H1 (cell line): ENCODE results near the gene TTC38. TPM values are rescaled to one million over a fixed set of nuclear protein-coding genes. Genes with fewer than 3 reads are reported as not detected.

Experiments
- CTCF ChIA-PET: fragments of 300-600 bp; sonication (Branson Sonifier 250); formaldehyde crosslinking; loops from one replicate; lab custom pipeline; 2021; ENCODE audit not compliant: partially characterized antibody; lab: Charles Lee
- POLR2A ChIA-PET: fragments of 300-600 bp; sonication (Branson Sonifier 250); formaldehyde crosslinking; loops from one replicate; lab custom pipeline; 2021; ENCODE audit warnings: inconsistent platforms; ENCODE audit not compliant: partially characterized antibody; lab: Charles Lee
- DNase-seq, 2 experiments: peaks; one replicate each; pipeline versions ENCODE4 v3.0.0 to v3.0.0-alpha.2; 2010 to 2022; ENCODE audit warnings: low spot score in 2 of 2, low read depth in 1 of 2, mixed read lengths in 1 of 2
- FAIRE-seq: peaks from 2 replicates; lab custom pipeline; 2011; peaks lifted over from hg19 to GRCh38; lab: Jason Lieb, UNC
- H2AFZ ChIP-seq: 2 replicates; pipeline ENCODE4 v1.8.1; 2012; ENCODE audit warnings: low read length, inconsistent platforms
- H2AK5ac ChIP-seq: 2 replicates; pipeline ENCODE4 v1.6.1; 2013; ENCODE audit warnings: low read depth, low read length
- H2BK120ac ChIP-seq: replicated peaks from 2 replicates; pipeline ENCODE3; 2013; ENCODE audit warnings: low read depth, low read length, inconsistent platforms
- H2BK12ac ChIP-seq: 2 replicates; pipeline ENCODE4 v1.6.1; 2013; ENCODE audit warnings: low read depth, low read length
- H2BK15ac ChIP-seq: 2 replicates; pipeline ENCODE4 v1.6.1; 2013; ENCODE audit warnings: low read length
- H2BK20ac ChIP-seq: 2 replicates; pipeline ENCODE4 v1.6.1; 2013; ENCODE audit warnings: low read length
- H2BK5ac ChIP-seq: 2 replicates; pipeline ENCODE4 v1.6.1; 2013; ENCODE audit warnings: low read depth, low read length
- H3K14ac ChIP-seq: 2 replicates; pipeline ENCODE4 v1.6.1; 2013; ENCODE audit warnings: inconsistent platforms; ENCODE audit not compliant: insufficient read length
- H3K18ac ChIP-seq: 2 replicates; pipeline ENCODE4 v1.6.1; 2013; ENCODE audit warnings: low read length; ENCODE audit errors: extremely low read depth
- H3K23ac ChIP-seq: 2 replicates; pipeline ENCODE4 v1.6.1; 2013; ENCODE audit warnings: inconsistent platforms; ENCODE audit not compliant: insufficient read length
- H3K23me2 ChIP-seq: 2 replicates; pipeline ENCODE4 v1.6.1; 2013; ENCODE audit warnings: low read depth, low read length
- H3K27ac ChIP-seq: 2 replicates; pipeline ENCODE4 v1.6.1; 2011; ENCODE audit warnings: low read depth, low read length, inconsistent platforms
- H3K27me3 ChIP-seq, 4 experiments: replicated peaks in 1 of 4; 1 replicate in 1 of 4; 2 replicates in 3 of 4; pipeline versions ENCODE4 v1.6.1 to v1.8.1; 2011 to 2013; ENCODE audit warnings: low read length in 3 of 4, mild to moderate bottlenecking in 3 of 4, inconsistent platforms in 2 of 4, mixed read lengths in 2 of 4, moderate library complexity in 1 of 4; ENCODE audit not compliant: control insufficient read depth in 3 of 4, insufficient read depth in 3 of 4; ENCODE audit errors: extremely low read depth in 1 of 4
- H3K36me3 ChIP-seq, 4 experiments: 2 replicates each; pipeline versions ENCODE4 v1.6.1 to v1.8.1; 2011 to 2013; ENCODE audit warnings: mild to moderate bottlenecking in 4 of 4, low read length in 3 of 4, moderate library complexity in 2 of 4, control low read depth in 1 of 4, inconsistent platforms in 1 of 4; ENCODE audit not compliant: insufficient read depth in 4 of 4, control insufficient read depth in 2 of 4
- H3K4ac ChIP-seq: replicated peaks from 2 replicates; pipeline ENCODE3; 2013; ENCODE audit warnings: low read length, low read depth, mixed read lengths, inconsistent platforms; ENCODE audit not compliant: insufficient read length
- H3K4me1 ChIP-seq, 4 experiments: replicated peaks in 1 of 4; 1 replicate in 1 of 4; 2 replicates in 3 of 4; pipeline versions ENCODE4 v1.6.1 to v1.8.1; 2011 to 2013; ENCODE audit warnings: low read length in 3 of 4, inconsistent platforms in 2 of 4, mixed read lengths in 1 of 4; ENCODE audit not compliant: insufficient read depth in 4 of 4, control insufficient read depth in 3 of 4
- H3K4me2 ChIP-seq, 2 experiments: 2 replicates each; pipeline versions ENCODE4 v1.6.1 to v1.8.1; 2011 to 2013; ENCODE audit warnings: low read depth in 2 of 2, low read length in 2 of 2, control low read depth in 1 of 2, inconsistent platforms in 1 of 2, mild to moderate bottlenecking in 1 of 2; ENCODE audit not compliant: insufficient read depth in 1 of 2
- H3K4me3 ChIP-seq, 4 experiments: fragments of 200-600, 300-600 bp in 1 of 4; sonication (generic), shearing (Covaris generic), sonication (Bioruptor Twin) in 1 of 4; 2 replicates each; pipeline versions ENCODE4 v1.5.1 to v1.8.1; 2011 to 2016; ENCODE audit warnings: low read length in 4 of 4, low read depth in 3 of 4, control low read depth in 2 of 4, inconsistent platforms in 2 of 4, mild to moderate bottlenecking in 2 of 4, mixed read lengths in 1 of 4, moderate library complexity in 1 of 4; ENCODE audit not compliant: insufficient read depth in 2 of 4; ENCODE audit errors: extremely low read depth in 1 of 4
- H3K56ac ChIP-seq: replicated peaks from 2 replicates; pipeline ENCODE3; 2013; ENCODE audit warnings: low read depth, mild to moderate bottlenecking, mixed read lengths, low read length, inconsistent platforms; ENCODE audit not compliant: insufficient read length
- H3K79me1 ChIP-seq: 2 replicates; pipeline ENCODE4 v1.6.1; 2013; ENCODE audit warnings: low read depth, low read length, control low read depth
- H3K79me2 ChIP-seq, 2 experiments: 2 replicates each; pipeline versions ENCODE4 v1.6.1 to v1.8.1; 2012 to 2013; ENCODE audit warnings: low read length in 2 of 2, mild to moderate bottlenecking in 2 of 2, inconsistent platforms in 1 of 2; ENCODE audit not compliant: insufficient read depth in 2 of 2, control insufficient read depth in 1 of 2
- H3K9ac ChIP-seq, 4 experiments: replicated peaks in 1 of 4; 1 replicate in 1 of 4; 2 replicates in 3 of 4; pipeline versions ENCODE4 v1.6.1 to v1.8.1; 2011 to 2013; ENCODE audit warnings: low read depth in 3 of 4, low read length in 3 of 4, control low read depth in 2 of 4, mild to moderate bottlenecking in 2 of 4, moderate library complexity in 2 of 4, inconsistent platforms in 1 of 4; ENCODE audit errors: extremely low read depth in 1 of 4
- H3K9me3 ChIP-seq, 2 experiments: 2 replicates each; pipeline versions ENCODE4 v1.6.1 to v1.8.1; 2012 to 2013; ENCODE audit warnings: mild to moderate bottlenecking in 2 of 2, moderate library complexity in 2 of 2, control low read depth in 1 of 2, inconsistent platforms in 1 of 2, low read depth in 1 of 2, low read length in 1 of 2, mixed read lengths in 1 of 2; ENCODE audit not compliant: insufficient read depth in 2 of 2
- H4K20me1 ChIP-seq, 2 experiments: replicated peaks in 1 of 2; 2 replicates each; pipeline versions ENCODE3 to v1.8.1; 2011 to 2013; ENCODE audit warnings: inconsistent platforms in 2 of 2, low read length in 2 of 2, mild to moderate bottlenecking in 1 of 2; ENCODE audit not compliant: insufficient read depth in 2 of 2, control insufficient read depth in 1 of 2
- H4K5ac ChIP-seq: 2 replicates; pipeline ENCODE4 v1.6.1; 2013; ENCODE audit warnings: low read length, low read depth, mixed read lengths, inconsistent platforms; ENCODE audit not compliant: insufficient read length
- H4K8ac ChIP-seq: 2 replicates; pipeline ENCODE4 v1.8.0; 2013; ENCODE audit warnings: mild to moderate bottlenecking, moderate library complexity, low read length, inconsistent platforms; ENCODE audit not compliant: insufficient read depth; ENCODE audit errors: extremely low read depth
- H4K91ac ChIP-seq: replicated peaks from 2 replicates; pipeline ENCODE3; 2013; ENCODE audit warnings: low read length, mixed read lengths, inconsistent platforms; ENCODE audit not compliant: insufficient read length
- CTCF ChIP-seq, 3 experiments: IDR thresholded peaks; 1 replicate in 2 of 3; 2 replicates in 1 of 3; pipeline versions ENCODE4 v1.5.1 to v1.6.1; 2011; ENCODE audit warnings: low read length in 3 of 3, mild to moderate bottlenecking in 3 of 3, inconsistent platforms in 2 of 3, low read depth in 1 of 3, moderate library complexity in 1 of 3; ENCODE audit not compliant: insufficient read depth in 1 of 3; ENCODE audit errors: control extremely low read depth in 1 of 3
- FOSL1 ChIP-seq: IDR thresholded peaks from 2 replicates; pipeline ENCODE4 v1.6.1; 2011; ENCODE audit warnings: mild to moderate bottlenecking, low read depth, low read length, moderate library complexity; ENCODE audit not compliant: insufficient read depth
- MAFK ChIP-seq: IDR thresholded peaks from 2 replicates; pipeline ENCODE4 v1.6.1; 2012; ENCODE audit warnings: low read depth, mild to moderate bottlenecking, improper control_type of control experiment, low read length
- RFX5 ChIP-seq: IDR thresholded peaks from 2 replicates; pipeline ENCODE4 v1.6.1; 2011; ENCODE audit warnings: low read depth, low read length, improper control_type of control experiment, borderline replicate concordance
- SIX5 ChIP-seq: IDR thresholded peaks from 2 replicates; pipeline ENCODE4 v1.6.1; 2011; ENCODE audit warnings: mild to moderate bottlenecking, low read depth, low read length
- WGBS, 2 experiments: shearing (Covaris generic) in 1 of 2; methylation state at CpG; one replicate each; pipeline versions ENCODE4 v1.1.6 to v1.1.7; 2013 to 2015; ENCODE audit warnings: low lambda C conversion rate in 2 of 2, mixed read lengths in 2 of 2, inconsistent platforms in 1 of 2, low coverage in 1 of 2, missing lambda C conversion rate in 1 of 2; ENCODE audit not compliant: insufficient replicate concordance in 2 of 2, insufficient coverage in 1 of 2, insufficient read length in 1 of 2; ENCODE audit errors: extremely low coverage in 1 of 2, missing lambda C conversion rate in 1 of 2; 5-methylcytosine and 5-hydroxymethylcytosine counted together
- polyA plus RNA-seq, 7 experiments: library from polyadenylated mRNA; depleted of rRNA in 3 of 7; stranded (reverse) in 5 of 7; unstranded in 2 of 7; fragments of >200 nt in 5 of 7; fragments of 200-250 nt in 2 of 7; gene quantifications; 1 replicate in 5 of 7; 2 replicates in 1 of 7; 4 replicates in 1 of 7; pipeline versions ENCODE4 v1.2.1 to v1.2.3, GENCODE V29; 2011 to 2013; ENCODE audit warnings: missing spikeins in 2 of 7, mixed read lengths in 2 of 7
- total RNA-seq: library from RNA; stranded (reverse); fragmentation: NEBNext Ultra II Directional; extraction: Animal tissue kit (Norgen Biotek cat#: 25700); gene quantifications from 2 replicates; pipeline ENCODE4 v1.2.1, GENCODE V29; 2021

The TTC38 gene
- total and polyA plus RNA-seq, 2 of the 8 experiments (the other 6 are each of a cell fraction or from before 2014, with no cell fraction given): 25.3 to 34.8 TPM

- Histone ChIP-seq H4K91ac (no peak overlapping the region), H3K79me1 (no peaks in the 10 kb centered on the region; the same call in 1 of the 2 replicates), H4K20me1 (no peaks in the 10 kb centered on the region), H3K23ac (no peak overlapping the region), H2AFZ (no peak overlapping the region), H3K4me2 (no peak overlapping the region), H3K79me2 (no peaks in the 10 kb centered on the region), H2AK5ac (no peak overlapping the region), H3K27me3 (no peaks in the 10 kb centered on the region; a peak in 1 of 7 replicates), H3K18ac (no peak overlapping the region), H3K4me3 (no peak overlapping the region), H2BK12ac (no peak overlapping the region), H4K5ac (no peak overlapping the region), H3K27ac (no peak overlapping the region), H2BK20ac (no peak overlapping the region), H2BK120ac (no peak overlapping the region), H3K9me3 (no peaks in the 10 kb centered on the region), H4K8ac (no peak overlapping the region), H3K4ac (no peak overlapping the region), H3K36me3 (peaks cover 0 to 3% (median 0%) of the 10 kb centered on the region in 4 experiments; a peak in 1 of 8 replicates), H2BK5ac (no peak overlapping the region), H3K14ac (no peak overlapping the region), H3K56ac (no peak overlapping the region), H2BK15ac (no peak overlapping the region), H3K4me1 (no peaks in the 10 kb centered on the region; a peak in 1 of 7 replicates), H3K23me2 (peaks cover 3% of the 10 kb centered on the region; the same call in 1 of the 2 replicates), H3K9ac (no peak overlapping the region)
- ChIA-PET CTCF (interaction anchor here (0.8 to 2.1 kb wide), 8 partner anchors 8 to 318 kb away, joined by 3 to 8 read pairs (median 3); partner anchors contain the start of gene PKDREJ), POLR2A (interaction anchor here (1.2 kb wide), 1 partner anchor 109 kb away, joined by 3 read pairs; no protein-coding TSS in a partner anchor)
- DNase-seq (no peak), FAIRE-seq (no peak)
- WGBS, 2 experiments: 89% methylated on average over 16 of the region's 16 CpGs; no CpG with 5 or more reads in 1 of the 2 experiments
- TF ChIP-seq RFX5: no peak
- no peak for TF ChIP-seq FOSL1
- TF ChIP-seq SIX5: no peak
- no peak for TF ChIP-seq MAFK
- TF ChIP-seq CTCF (IDR thresholded peaks at IDR 0.05; ENCODE audit: control extremely low read depth in 1 of 3, insufficient read depth in 1 of 3, low read depth in 1 of 3, low read length in 3 of 3): no peak
Observed at GRCh38 chr22:46245511-46245910, 22.3 kb upstream of the TTC38 start.
